Measurements from ENCODE around the gene GALNT9. TPM values are rescaled to one million over a fixed set of nuclear protein-coding genes. Genes with fewer than 3 reads are reported as not detected.

GALNT9 gene
- total and polyA plus RNA-seq, 8 donors, result 0.17 to 5.0 (median 2.8) TPM; not detected in 1

- Histone ChIP-seq H3K4me3 (no peak overlapping the region), H3K9me3 (no peaks in the 10 kb centered on the region), H3K4me1 (no peaks in the 10 kb centered on the region), H3K27me3 (peaks cover 11 to 63% of the 10 kb centered on the region in 2 donors), H3K36me3 (no peaks in the 10 kb centered on the region), H3K27ac (no peak overlapping the region)
- ATAC-seq (no peak), DNase-seq (peak in 1 of 4 donors; percentile 65)
- intact Hi-C loops (cut with DNase I), result no loop called here
- no peak for TF ChIP-seq CTCF (IDR thresholded peaks at IDR 0.05)
Observed at GRCh38 chr12:132199526-132200319, 129.7 kb downstream of the GALNT9 start.

- no peaks in the 10 kb centered on the region for H3K36me3 ChIP-seq
- H3K27me3 ChIP-seq, result peaks cover 6 to 57% of the 10 kb centered on the region in 2 donors
- H3K27ac ChIP-seq, result no peak overlapping the region
- intact Hi-C loops (cut with DNase I), result no loop called here
- no peak overlapping the region for H3K4me3 ChIP-seq
- no peaks in the 10 kb centered on the region for H3K4me1 ChIP-seq
- DNase-seq (peak in 1 of 4 donors; percentile 72), ATAC-seq (no peak)
- no peak for TF ChIP-seq CTCF (IDR thresholded peaks at IDR 0.05)
- peaks cover 0 to 4% of the 10 kb centered on the region in 2 donors for H3K9me3 ChIP-seq
Observed at GRCh38 chr12:132199101-132199500, 130.3 kb downstream of the GALNT9 start.

GRCh38 chr12:132197581-132198354 is 131.6 kb downstream of the GALNT9 start:
- no peak overlapping the region for H3K4me3 ChIP-seq
- H3K9me3 ChIP-seq, result peaks cover 0 to 14% of the 10 kb centered on the region in 2 donors
- no peak overlapping the region for H3K27ac ChIP-seq
- DNase-seq, result peak in 2 of 4 donors; percentile 47 to 74
- no peaks in the 10 kb centered on the region for H3K36me3 ChIP-seq
- no peaks in the 10 kb centered on the region for H3K4me1 ChIP-seq
- peaks cover 0 to 48% of the 10 kb centered on the region in 2 donors for H3K27me3 ChIP-seq
- no peak for ATAC-seq
- intact Hi-C loops (cut with DNase I), result no loop called here
- TF ChIP-seq CTCF (IDR thresholded peaks at IDR 0.05), result no peak

- intact Hi-C loops (cut with DNase I), result no loop called here
- peak in 1 of 4 donors; percentile 75 for DNase-seq
Observed at GRCh38 chr12:132196873-132197390, 132.5 kb downstream of the GALNT9 start.

More at GRCh38 chr12:132196873-132197390, 132.5 kb downstream of the GALNT9 start:
- no peak for ATAC-seq
- Histone ChIP-seq H3K27ac (no peak overlapping the region), H3K4me3 (no peak overlapping the region), H3K36me3 (no peaks in the 10 kb centered on the region), H3K9me3 (peaks cover 0 to 14% of the 10 kb centered on the region in 2 donors), H3K4me1 (no peaks in the 10 kb centered on the region), H3K27me3 (peaks cover 0 to 46% of the 10 kb centered on the region in 2 donors)
- no peak for TF ChIP-seq CTCF (IDR thresholded peaks at IDR 0.05)

Measured in left lung (tissue), 10 donors.